Measurements from ENCODE around the gene OIP5. TPM values are rescaled to one million over a fixed set of nuclear protein-coding genes. Genes with fewer than 3 reads are reported as not detected.

Gene OIP5
- total and polyA plus RNA-seq, 2 of the 13 experiments (the other 11 are each of a cell fraction or from before 2014, with no cell fraction given) = 10.7 to 38.0 TPM

- TF ChIP-seq ATF2 (CRISPR knock-in tag; IDR thresholded peaks at IDR 0.05) = peak; percentile 88
- peak; percentile 75; the same call in 1 of the 2 replicates for TF ChIP-seq HNF4G (IDR thresholded peaks at IDR 0.05; ENCODE audit: borderline replicate concordance, low read depth, low read length)
- TF ChIP-seq HNF4G (CRISPR knock-in tag; IDR thresholded peaks at IDR 0.05; ENCODE audit: borderline replicate concordance, low read depth) = peak; percentile 93
- no peak for TF ChIP-seq SP140L (CRISPR knock-in tag; IDR thresholded peaks at IDR 0.05; ENCODE audit: borderline replicate concordance)
- TF ChIP-seq HDAC1 (CRISPR knock-in tag; IDR thresholded peaks at IDR 0.05) = peak; percentile 96
- TF ChIP-seq ARID4A (CRISPR knock-in tag; IDR thresholded peaks at IDR 0.05; ENCODE audit: borderline replicate concordance) = peak; percentile 61; the same call in 1 of the 2 replicates
- no peak for TF ChIP-seq SOX6 (IDR thresholded peaks at IDR 0.05)
- TF ChIP-seq SOX6 (CRISPR knock-in tag; IDR thresholded peaks at IDR 0.05) = peak; percentile 90
- 0 out of 2 replicates have a peak, but pooled peaks have one; percentile 12 for TF ChIP-seq ONECUT2 (CRISPR knock-in tag; IDR thresholded peaks at IDR 0.05)
- peak; percentile 86 for TF ChIP-seq ZNF331 (CRISPR knock-in tag; IDR thresholded peaks at IDR 0.05)
- TF ChIP-seq WIZ (CRISPR knock-in tag; IDR thresholded peaks at IDR 0.05) = peak; percentile 72; the same call in 1 of the 2 replicates
- peak; percentile 48; the same call in 1 of the 2 replicates for TF ChIP-seq ETV5 (CRISPR knock-in tag; IDR thresholded peaks at IDR 0.05; ENCODE audit: borderline replicate concordance)
- 0 out of 2 replicates have a peak, but pooled peaks have one; percentile 69 for TF ChIP-seq ZNF761 (CRISPR knock-in tag; conservative IDR thresholded peaks at IDR 0.05)
- no peak for TF ChIP-seq CCAR2 (optimal IDR thresholded peaks at IDR 0.05; ENCODE audit: low read depth, low read length)
- peak; percentile 41; the same call in 1 of the 2 replicates for TF ChIP-seq PHF8 (CRISPR knock-in tag; IDR thresholded peaks at IDR 0.05)
- TF ChIP-seq ZHX2 (IDR thresholded peaks at IDR 0.05; ENCODE audit: low read depth) = 0 out of 2 replicates have a peak, but pooled peaks have one; percentile 21
- no peak for TF ChIP-seq ZHX2 (CRISPR knock-in tag; IDR thresholded peaks at IDR 0.05; ENCODE audit: borderline replicate concordance)
- TF ChIP-seq FOXJ3 (CRISPR knock-in tag; IDR thresholded peaks at IDR 0.05; ENCODE audit: borderline replicate concordance) = peak; percentile 52; the same call in 1 of the 2 replicates
- TF ChIP-seq ATF1 (CRISPR knock-in tag; IDR thresholded peaks at IDR 0.05) = peak; percentile 15; the same call in 1 of the 2 replicates
Measured at GRCh38 chr15:41259546-41260189, 72.7 kb downstream of the OIP5 start (continued).
